C4-2B (cell line): ENCODE data around the gene COL4A4.

ENCODE experiments used
- H3K27ac ChIP-seq: fragments of 450-650 bp; 2 replicates; pipeline ENCODE4 v1.5.1; 2017
- CTCF ChIP-seq: fragments of 450-650 bp; conservative IDR thresholded peaks from 2 replicates; pipeline ENCODE4 v1.5.1; 2017; ENCODE audit warnings: mild to moderate bottlenecking
- ZFX ChIP-seq: fragments of 450-650 bp; IDR thresholded peaks from 2 replicates; pipeline ENCODE4 v1.6.1; 2017

The COL4A4 gene

GRCh38 chr2:227057060-227057459, 106.9 kb downstream of the COL4A4 start:
- TF ChIP-seq ZFX, result no peak
- no peak for TF ChIP-seq CTCF
- H3K27ac ChIP-seq, result no peak overlapping the region

GRCh38 chr2:227054006-227054405, 110.0 kb downstream of the COL4A4 start:
- TF ChIP-seq ZFX, result no peak
- no peak for TF ChIP-seq CTCF
- no peak overlapping the region for H3K27ac ChIP-seq

- TF ChIP-seq CTCF (no peak), ZFX (no peak)
- H3K27ac ChIP-seq, result no peak overlapping the region
These were observed 111.1 kb downstream of the COL4A4 start for GRCh38 chr2:227052879-227053278.

GRCh38 chr2:227043981-227044380, 120.0 kb downstream of the COL4A4 start:
- no peak overlapping the region for H3K27ac ChIP-seq
- TF ChIP-seq ZFX (no peak), CTCF (no peak)

- no peak overlapping the region for H3K27ac ChIP-seq
- TF ChIP-seq CTCF, result no peak
These were observed 125.3 kb downstream of the COL4A4 start for GRCh38 chr2:227038550-227039189.

GRCh38 chr2:227036527-227036926, 127.5 kb downstream of the COL4A4 start:
- H3K27ac ChIP-seq, result no peak overlapping the region
- TF ChIP-seq CTCF (no peak), ZFX (no peak)

GRCh38 chr2:227035711-227036367, 128.2 kb downstream of the COL4A4 start:
- TF ChIP-seq CTCF (no peak), ZFX (no peak)

More at GRCh38 chr2:227035711-227036367, 128.2 kb downstream of the COL4A4 start:
- no peak overlapping the region for H3K27ac ChIP-seq
